ENCODE measurements around the gene EXOC2.
"Not testable (repeated sequence)": the region's sequence is repeated elsewhere in the genome, so short reads cannot be mapped to it uniquely, and the experiment has no call there.

EXOC2 gene

GRCh38 chr6:593139-593906, 99.6 kb downstream of the EXOC2 start:
- DNase-seq (ENCODE audit: extremely low read depth in 1 of 2, low read depth in 1 of 2) = peak in 1 of 2 donors; percentile 25

GRCh38 chr6:589090-589489, 103.8 kb downstream of the EXOC2 start:
- no peak for DNase-seq (ENCODE audit: extremely low read depth in 1 of 2, low read depth in 1 of 2)

- no peak for DNase-seq (ENCODE audit: extremely low read depth in 1 of 2, low read depth in 1 of 2)
These were observed 106.4 kb downstream of the EXOC2 start for GRCh38 chr6:586553-586952.

DNA sequence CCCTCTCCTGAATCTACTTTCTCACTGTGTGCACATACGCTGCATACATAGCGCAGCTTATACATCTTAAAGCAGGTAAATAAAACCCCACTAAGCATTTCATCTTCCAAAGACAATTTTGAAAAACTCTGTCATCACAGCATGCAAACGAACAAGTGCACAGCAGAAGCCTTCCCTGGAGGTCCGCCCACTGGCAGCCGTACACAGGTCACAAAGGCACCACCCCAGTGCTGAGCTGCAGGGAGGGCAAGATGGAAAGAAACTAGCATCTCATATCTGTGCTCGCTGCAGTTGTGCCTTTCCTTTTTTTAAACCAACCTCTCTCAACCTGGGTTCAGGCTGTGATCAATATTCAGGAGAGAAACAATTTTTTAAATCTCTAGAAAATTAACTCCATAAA, 109.3 kb downstream of the EXOC2 start:
- DNase-seq (ENCODE audit: extremely low read depth in 1 of 2, low read depth in 1 of 2) = no peak

- no peak for DNase-seq (ENCODE audit: extremely low read depth in 1 of 2, low read depth in 1 of 2)
These were observed 109.8 kb downstream of the EXOC2 start for GRCh38 chr6:583116-583515.

- no peak for DNase-seq (ENCODE audit: extremely low read depth in 1 of 2, low read depth in 1 of 2)
These were observed 110.6 kb downstream of the EXOC2 start for GRCh38 chr6:582370-582769.

- DNase-seq (ENCODE audit: extremely low read depth in 1 of 2, low read depth in 1 of 2) = no peak
These were observed 113.6 kb downstream of the EXOC2 start for GRCh38 chr6:579339-579738.

- no peak for DNase-seq (ENCODE audit: extremely low read depth in 1 of 2, low read depth in 1 of 2)
These were observed 120.2 kb downstream of the EXOC2 start for GRCh38 chr6:572596-573265.

DNA sequence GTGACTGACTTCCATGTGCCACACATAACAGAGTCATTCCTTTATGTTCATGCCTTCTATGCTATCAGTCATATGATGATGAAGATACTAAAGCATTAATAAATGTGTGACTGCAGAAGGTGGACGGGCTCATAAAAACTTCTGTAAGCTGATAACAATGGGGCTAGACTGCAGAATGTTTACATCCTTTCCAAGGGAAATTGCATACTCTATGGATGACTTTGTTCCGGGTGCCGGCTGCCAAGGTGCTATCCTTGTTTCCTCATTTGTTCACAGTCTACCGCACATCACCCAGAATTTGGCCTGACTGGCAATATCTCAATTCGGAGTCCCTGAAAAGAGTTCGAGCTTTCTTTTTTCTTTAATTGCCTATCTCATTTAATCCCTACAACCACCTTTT, 121.0 kb downstream of the EXOC2 start:
- no peak for DNase-seq (ENCODE audit: extremely low read depth in 1 of 2, low read depth in 1 of 2)

- DNase-seq (ENCODE audit: extremely low read depth in 1 of 2, low read depth in 1 of 2) = no peak
These were observed 122.1 kb downstream of the EXOC2 start for GRCh38 chr6:570825-571224.

DNA sequence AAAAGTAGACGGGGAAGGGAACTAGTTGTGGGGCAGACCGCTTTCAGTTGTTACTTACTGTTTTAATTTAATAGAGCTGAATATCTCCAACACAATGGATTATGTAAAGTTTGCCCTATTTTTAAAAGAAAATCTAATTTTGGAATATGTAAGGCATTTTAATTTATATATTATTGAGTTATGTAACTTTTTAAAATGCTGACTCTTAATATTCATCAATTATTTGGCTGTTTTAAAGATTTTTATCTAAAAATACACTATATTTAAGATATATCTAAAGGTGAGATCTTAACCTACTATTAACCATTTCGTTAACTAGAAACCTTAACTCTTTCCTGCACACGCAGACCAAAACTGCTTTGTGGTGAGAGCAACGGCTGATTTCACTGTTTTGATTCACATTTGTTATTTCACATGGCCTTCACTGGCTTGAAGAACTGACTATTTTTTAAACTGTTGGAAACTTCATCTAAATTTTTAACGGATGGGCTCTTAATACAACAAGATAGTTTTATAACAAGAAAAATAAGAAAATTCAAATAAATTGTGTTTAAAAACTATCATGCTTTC, 123.9 kb downstream of the EXOC2 start:
- no peak for DNase-seq (ENCODE audit: extremely low read depth in 1 of 2, low read depth in 1 of 2)

GRCh38 chr6:568085-568484, 124.9 kb downstream of the EXOC2 start:
- DNase-seq (ENCODE audit: extremely low read depth in 1 of 2, low read depth in 1 of 2) = no peak

DNA sequence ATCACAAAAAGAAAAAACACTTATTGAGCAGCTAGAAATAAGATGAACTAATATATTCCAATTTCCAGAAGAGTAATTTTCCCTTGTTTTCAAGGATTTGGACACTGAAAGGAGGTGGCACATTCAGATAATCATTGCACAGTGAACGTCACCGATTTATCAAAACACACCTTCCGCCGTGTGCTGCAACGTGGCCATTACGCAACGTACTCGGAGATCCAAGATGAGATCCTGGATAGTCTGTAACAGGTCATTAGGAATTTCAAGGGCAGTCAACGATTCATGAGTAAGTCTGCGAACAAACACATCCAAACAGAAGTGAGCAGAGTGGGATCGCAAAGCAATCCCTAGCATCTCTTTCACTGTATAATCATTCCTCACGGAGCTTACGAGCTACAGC, 129.1 kb downstream of the EXOC2 start:
- DNase-seq (ENCODE audit: extremely low read depth in 1 of 2, low read depth in 1 of 2) = no peak

DNA sequence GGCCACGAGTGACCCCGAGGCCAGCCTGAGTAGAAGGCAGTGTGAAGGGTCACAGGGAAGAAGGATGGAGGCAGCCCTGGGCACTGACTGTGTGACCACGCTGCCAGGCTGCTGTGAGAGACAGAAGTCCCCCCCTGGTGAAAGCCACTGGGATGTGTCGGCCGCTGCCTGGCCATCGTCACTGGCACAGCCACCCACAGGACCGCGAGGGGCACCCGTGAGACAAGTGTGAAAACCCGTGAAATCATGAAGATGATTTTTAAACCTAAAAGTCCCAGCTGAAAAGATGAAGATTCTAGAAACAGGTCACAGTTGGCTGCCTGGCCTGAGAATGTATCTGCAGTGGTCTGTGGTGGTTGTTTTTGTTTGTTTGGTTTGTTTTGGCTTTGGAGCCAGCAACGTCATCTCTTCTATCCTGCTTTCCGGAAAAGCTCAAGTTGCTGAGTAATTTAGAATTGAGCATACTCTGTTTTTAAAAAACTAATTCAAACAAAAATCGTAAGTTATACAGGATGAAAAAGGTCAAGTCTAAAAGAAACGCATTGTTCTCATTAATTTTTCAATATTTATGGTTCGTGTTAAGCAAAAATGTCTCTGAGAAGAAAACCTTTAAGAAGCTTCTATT, 130.8 kb downstream of the EXOC2 start:
- DNase-seq (ENCODE audit: extremely low read depth in 1 of 2, low read depth in 1 of 2) = no peak

DNA sequence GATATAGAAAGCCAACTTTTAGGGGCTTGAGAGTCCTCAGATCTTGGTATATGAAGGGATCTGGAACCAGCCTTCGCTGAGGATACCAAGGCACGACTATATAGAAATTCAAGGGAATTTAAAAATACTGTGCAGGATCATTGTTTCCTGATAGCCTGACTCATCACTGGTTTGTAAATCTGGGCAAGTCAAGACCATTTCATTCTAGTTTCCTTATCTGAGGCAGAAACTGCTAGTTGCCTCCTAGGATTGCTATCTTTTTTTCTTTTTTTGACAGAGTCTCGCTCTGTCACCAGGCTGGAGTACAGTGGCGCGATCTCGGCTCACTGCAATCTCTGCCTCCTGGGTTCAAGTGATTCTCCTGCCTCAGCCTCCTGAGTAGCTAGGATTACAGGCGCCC, 131.6 kb downstream of the EXOC2 start:
- DNase-seq (ENCODE audit: extremely low read depth in 1 of 2, low read depth in 1 of 2) = not testable (repeated sequence)

GRCh38 chr6:558959-559358, 134.0 kb downstream of the EXOC2 start:
- DNase-seq (ENCODE audit: extremely low read depth in 1 of 2, low read depth in 1 of 2) = no peak

- no peak for DNase-seq (ENCODE audit: extremely low read depth in 1 of 2, low read depth in 1 of 2)
These were observed 134.8 kb downstream of the EXOC2 start for GRCh38 chr6:558089-558488.

DNA sequence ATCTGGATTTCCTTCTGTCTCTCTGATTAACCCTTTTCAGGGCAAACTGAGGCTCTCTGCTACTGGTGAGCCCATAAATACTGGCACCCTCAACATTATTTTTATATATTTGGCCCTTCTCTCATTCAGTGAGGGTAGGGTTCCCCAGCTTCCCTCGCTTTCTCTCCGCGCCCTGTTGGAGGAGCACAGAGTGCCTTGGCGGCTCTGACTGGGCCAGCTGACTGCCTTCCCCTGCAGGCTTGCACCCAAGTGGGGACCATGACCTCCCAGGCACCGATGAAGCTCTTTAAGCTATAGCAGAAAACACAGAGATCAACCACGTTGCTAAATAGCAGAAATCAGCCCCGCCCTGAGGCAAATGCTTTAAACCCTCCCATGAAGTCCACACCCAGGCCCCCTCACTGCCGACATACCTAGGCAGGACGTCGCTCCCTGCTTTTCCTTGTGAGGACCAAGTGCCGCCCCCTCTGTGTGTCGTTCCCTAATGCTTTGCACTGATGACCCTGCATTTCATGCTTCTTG, 141.0 kb downstream of the EXOC2 start:
- no peak for DNase-seq (ENCODE audit: extremely low read depth in 1 of 2, low read depth in 1 of 2)

DNA sequence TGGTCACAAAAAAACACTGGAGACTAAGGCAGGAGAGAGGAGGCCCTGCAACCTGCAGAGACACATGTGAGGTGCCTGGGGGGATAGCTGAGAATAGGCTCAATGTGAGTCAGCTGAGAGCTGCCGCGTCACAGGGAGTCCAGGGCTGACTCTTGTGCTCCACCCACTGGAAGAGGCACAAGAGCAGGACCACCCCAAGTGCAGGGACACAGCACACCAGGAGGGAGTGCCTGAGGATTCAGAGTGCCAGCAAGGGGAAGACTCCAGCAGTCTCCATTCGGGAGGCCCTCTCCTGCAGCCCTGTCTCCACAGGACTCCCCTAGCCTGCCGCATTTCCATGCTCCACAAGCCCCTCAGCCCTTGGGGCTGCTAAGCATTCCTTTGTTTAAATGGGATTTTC, 141.5 kb downstream of the EXOC2 start:
- DNase-seq (ENCODE audit: extremely low read depth in 1 of 2, low read depth in 1 of 2) = peak; percentile 24 to 76

DNA sequence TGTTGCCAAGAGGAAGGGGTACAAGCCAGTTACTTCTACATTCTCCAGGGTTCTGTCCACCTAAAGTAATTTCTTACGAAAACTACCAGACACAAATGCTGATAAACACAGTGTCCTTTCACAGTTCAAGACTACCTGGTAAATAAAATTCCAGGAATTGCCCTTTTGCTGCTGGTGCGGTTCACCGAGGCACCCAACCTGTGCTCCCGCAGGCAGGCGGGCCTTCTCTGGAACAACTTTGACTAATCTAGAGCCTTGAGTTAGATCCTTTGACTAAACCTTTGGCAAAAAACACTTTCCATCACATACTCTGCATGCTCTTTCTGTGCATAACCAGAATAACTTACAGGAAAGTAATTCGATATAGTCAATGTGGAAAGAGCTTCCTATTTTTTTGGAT, 143.0 kb downstream of the EXOC2 start:
- no peak for DNase-seq (ENCODE audit: extremely low read depth in 1 of 2, low read depth in 1 of 2)

- DNase-seq (ENCODE audit: extremely low read depth in 1 of 2, low read depth in 1 of 2) = no peak
These were observed 144.4 kb downstream of the EXOC2 start for GRCh38 chr6:548517-548916.

GRCh38 chr6:548091-548490, 144.8 kb downstream of the EXOC2 start:
- DNase-seq (ENCODE audit: extremely low read depth in 1 of 2, low read depth in 1 of 2) = no peak
